ENCODE measurements around the gene CDH23.

CDH23 gene

GRCh38 chr10:71796749-71797405 is 400.2 kb downstream of the CDH23 start:
- no peak for DNase-seq (ENCODE audit: low read depth)
- no peak overlapping the region for H3K4me3 ChIP-seq (ENCODE audit: low read depth, low read length)
- TF ChIP-seq, protein P1, sequence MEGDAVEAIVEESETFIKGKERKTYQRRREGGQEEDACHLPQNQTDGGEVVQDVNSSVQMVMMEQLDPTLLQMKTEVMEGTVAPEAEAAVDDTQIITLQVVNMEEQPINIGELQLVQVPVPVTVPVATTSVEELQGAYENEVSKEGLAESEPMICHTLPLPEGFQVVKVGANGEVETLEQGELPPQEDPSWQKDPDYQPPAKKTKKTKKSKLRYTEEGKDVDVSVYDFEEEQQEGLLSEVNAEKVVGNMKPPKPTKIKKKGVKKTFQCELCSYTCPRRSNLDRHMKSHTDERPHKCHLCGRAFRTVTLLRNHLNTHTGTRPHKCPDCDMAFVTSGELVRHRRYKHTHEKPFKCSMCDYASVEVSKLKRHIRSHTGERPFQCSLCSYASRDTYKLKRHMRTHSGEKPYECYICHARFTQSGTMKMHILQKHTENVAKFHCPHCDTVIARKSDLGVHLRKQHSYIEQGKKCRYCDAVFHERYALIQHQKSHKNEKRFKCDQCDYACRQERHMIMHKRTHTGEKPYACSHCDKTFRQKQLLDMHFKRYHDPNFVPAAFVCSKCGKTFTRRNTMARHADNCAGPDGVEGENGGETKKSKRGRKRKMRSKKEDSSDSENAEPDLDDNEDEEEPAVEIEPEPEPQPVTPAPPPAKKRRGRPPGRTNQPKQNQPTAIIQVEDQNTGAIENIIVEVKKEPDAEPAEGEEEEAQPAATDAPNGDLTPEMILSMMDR (conservative IDR thresholded peaks at IDR 0.05; ENCODE audit: low read depth, low read length), result no peak

GRCh38 chr10:71797533-71798307 is 401.0 kb downstream of the CDH23 start:
- TF ChIP-seq, protein P1 (conservative IDR thresholded peaks at IDR 0.05; ENCODE audit: low read depth, low read length), result no peak
- DNase-seq (ENCODE audit: low read depth), result no peak
- H3K4me3 ChIP-seq (ENCODE audit: low read depth, low read length), result no peak overlapping the region

DNA sequence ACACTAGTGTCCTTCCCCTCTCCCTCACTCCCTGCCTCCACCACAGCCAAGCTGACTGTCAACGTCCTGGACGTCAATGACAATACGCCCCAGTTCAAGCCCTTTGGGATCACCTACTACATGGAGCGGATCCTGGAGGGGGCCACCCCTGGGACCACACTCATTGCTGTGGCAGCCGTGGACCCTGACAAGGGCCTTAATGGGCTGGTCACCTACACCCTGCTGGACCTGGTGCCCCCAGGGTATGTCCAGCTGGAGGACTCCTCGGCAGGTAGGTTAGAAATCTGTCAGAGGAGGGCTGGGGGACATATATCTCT is 401.5 kb downstream of the CDH23 start:
- DNase-seq (ENCODE audit: low read depth), result no peak
- H3K4me3 ChIP-seq (ENCODE audit: low read depth, low read length), result no peak overlapping the region
- TF ChIP-seq, protein P1 (conservative IDR thresholded peaks at IDR 0.05; ENCODE audit: low read depth, low read length), result no peak

DNA sequence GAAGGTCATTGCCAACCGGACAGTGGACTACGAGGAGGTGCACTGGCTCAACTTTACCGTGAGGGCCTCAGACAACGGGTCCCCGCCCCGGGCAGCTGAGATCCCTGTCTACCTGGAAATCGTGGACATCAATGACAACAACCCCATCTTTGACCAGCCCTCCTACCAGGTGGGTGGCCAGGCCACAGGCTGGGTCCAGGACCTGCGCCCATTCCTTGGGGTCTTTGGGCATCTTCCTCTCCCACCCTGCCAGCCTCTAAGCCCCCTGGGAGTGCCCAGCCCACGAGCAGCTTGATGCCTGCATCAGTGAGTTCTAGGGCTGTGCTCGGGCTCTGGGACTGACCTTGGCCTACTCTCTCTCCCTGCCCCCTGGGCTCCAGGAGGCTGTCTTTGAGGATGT is 402.4 kb downstream of the CDH23 start:
- TF ChIP-seq, protein P1 (conservative IDR thresholded peaks at IDR 0.05; ENCODE audit: low read depth, low read length), result no peak
- DNase-seq (ENCODE audit: low read depth), result no peak

DNA sequence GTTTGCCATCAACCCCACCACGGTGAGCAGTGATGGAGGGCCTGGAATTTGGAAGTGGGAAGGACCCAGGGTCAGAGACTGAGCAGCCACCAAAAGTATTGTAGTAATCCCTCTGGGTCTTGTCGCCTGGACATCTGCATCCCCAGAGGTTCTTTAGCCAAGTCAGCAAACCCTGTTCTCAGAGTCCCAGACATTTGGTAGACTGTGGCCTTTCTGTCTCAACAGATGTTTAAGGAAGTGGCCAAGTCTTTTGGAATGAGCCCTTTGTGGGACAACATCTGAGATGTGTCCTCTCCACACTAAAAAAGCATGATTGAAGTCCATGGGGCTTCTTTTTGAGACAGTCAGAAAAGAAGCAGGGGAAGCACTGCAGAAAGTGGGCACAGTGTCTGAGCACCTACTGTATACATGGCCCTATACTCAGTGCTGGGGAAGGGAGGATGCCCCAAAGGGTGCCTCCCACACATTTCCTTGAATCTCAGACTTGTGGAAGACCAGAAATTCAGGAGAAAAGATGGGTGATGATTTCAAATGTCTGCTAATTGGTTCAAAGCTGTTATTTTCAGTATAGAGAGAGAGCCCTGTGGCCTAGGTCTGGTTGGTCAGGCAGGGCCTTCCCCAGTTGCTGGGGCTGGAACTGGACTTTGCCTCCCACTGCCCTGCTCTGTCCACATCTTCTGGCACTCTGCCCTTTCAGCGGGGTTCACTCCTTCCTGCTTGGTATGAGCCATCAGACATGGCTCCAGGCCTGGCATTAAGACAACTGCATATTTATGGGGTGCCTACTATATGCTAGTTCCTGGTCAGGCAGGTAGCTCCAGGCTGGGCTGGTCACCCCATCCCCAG is 403.1 kb downstream of the CDH23 start:
- TF ChIP-seq, protein P1 (conservative IDR thresholded peaks at IDR 0.05; ENCODE audit: low read depth, low read length), result no peak
- H3K4me3 ChIP-seq (ENCODE audit: low read depth, low read length), result no peak overlapping the region
- DNase-seq (ENCODE audit: low read depth), result no peak

More for the DNA sequence above, 402.4 kb downstream of the CDH23 start:
- no peak overlapping the region for H3K4me3 ChIP-seq (ENCODE audit: low read depth, low read length)

GRCh38 chr10:71801361-71801760 is 404.6 kb downstream of the CDH23 start:
- TF ChIP-seq, protein P1 (conservative IDR thresholded peaks at IDR 0.05; ENCODE audit: low read depth, low read length), result no peak
- DNase-seq (ENCODE audit: low read depth), result no peak
- H3K4me3 ChIP-seq (ENCODE audit: low read depth, low read length), result no peak overlapping the region

Data from choroid plexus epithelial cell (primary cell).